Gastrocnemius medialis (tissue), 4 donors: ENCODE results near the gene KIF17.

Experiments
- POLR2A ChIP-seq, 2 donors: fragments of 450-650 bp; IDR thresholded peaks; one replicate each; pipeline ENCODE4 v1.6.1; 2017; ENCODE audit warnings: antibody characterized with exemption in 2 of 2, mild to moderate bottlenecking in 2 of 2, moderate library complexity in 2 of 2
- TF ChIP-seq, protein P1 (sequence below), 5 experiments: fragments of 450-650 bp in 3 of 5; fragments of 200-600 bp in 2 of 5; sonication (generic) in 2 of 5; IDR thresholded peaks in 4 of 5; conservative IDR thresholded peaks in 1 of 5; 1 replicate in 4 of 5; 2 replicates in 1 of 5; pipeline ENCODE4 v1.5.1; 2016 to 2019; ENCODE audit warnings: antibody characterized with exemption in 5 of 5, mild to moderate bottlenecking in 3 of 5, moderate library complexity in 3 of 5

DNA sequence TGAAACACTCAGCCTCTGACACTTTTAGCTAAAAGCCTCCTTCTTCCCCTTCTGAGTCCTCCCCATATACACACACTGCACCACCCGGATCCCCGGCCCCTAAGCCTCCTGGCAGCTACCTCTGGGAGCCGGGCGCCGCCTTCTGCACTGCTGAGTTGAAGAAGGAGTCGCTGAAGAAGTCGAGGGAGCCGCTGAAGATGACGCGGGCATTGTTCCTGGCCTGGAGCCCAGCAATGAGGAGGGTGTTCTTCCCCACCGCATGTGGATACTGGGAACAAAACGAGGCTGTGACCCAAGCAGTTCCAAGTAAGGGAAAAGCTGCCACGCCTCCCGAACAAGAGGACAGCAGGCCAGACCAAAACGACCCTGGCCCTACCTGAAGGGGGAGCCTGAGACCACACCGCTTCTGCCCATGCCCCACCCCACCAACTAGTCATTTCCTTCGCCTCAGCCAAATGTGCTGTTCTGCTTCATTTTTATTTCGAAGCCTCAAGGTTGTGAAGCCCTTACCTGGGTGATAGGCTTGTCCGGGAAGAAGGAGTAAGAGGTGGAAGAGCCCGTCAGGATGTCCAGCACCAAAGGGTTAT lies 63.6 kb downstream of the KIF17 start:
- TF ChIP-seq, protein P1, sequence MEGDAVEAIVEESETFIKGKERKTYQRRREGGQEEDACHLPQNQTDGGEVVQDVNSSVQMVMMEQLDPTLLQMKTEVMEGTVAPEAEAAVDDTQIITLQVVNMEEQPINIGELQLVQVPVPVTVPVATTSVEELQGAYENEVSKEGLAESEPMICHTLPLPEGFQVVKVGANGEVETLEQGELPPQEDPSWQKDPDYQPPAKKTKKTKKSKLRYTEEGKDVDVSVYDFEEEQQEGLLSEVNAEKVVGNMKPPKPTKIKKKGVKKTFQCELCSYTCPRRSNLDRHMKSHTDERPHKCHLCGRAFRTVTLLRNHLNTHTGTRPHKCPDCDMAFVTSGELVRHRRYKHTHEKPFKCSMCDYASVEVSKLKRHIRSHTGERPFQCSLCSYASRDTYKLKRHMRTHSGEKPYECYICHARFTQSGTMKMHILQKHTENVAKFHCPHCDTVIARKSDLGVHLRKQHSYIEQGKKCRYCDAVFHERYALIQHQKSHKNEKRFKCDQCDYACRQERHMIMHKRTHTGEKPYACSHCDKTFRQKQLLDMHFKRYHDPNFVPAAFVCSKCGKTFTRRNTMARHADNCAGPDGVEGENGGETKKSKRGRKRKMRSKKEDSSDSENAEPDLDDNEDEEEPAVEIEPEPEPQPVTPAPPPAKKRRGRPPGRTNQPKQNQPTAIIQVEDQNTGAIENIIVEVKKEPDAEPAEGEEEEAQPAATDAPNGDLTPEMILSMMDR (IDR thresholded peaks at IDR 0.05 in 4 of 5, conservative IDR thresholded peaks at IDR 0.05 in 1 of 5): no peak
- TF ChIP-seq POLR2A (IDR thresholded peaks at IDR 0.05): no peak
